H1 (cell line): ENCODE data around the gene MMEL1. TPM values are rescaled to one million over a fixed set of nuclear protein-coding genes. Genes with fewer than 3 reads are reported as not detected.

Experiments
- CTCF ChIA-PET: fragments of 300-600 bp; sonication (Branson Sonifier 250); formaldehyde crosslinking; loops from one replicate; lab custom pipeline; 2021; ENCODE audit not compliant: partially characterized antibody; lab: Charles Lee
- POLR2A ChIA-PET: fragments of 300-600 bp; sonication (Branson Sonifier 250); formaldehyde crosslinking; loops from one replicate; lab custom pipeline; 2021; ENCODE audit warnings: inconsistent platforms; ENCODE audit not compliant: partially characterized antibody; lab: Charles Lee
- DNase-seq, 2 experiments: peaks; one replicate each; pipeline versions ENCODE4 v3.0.0 to v3.0.0-alpha.2; 2010 to 2022; ENCODE audit warnings: low spot score in 2 of 2, low read depth in 1 of 2, mixed read lengths in 1 of 2
- FAIRE-seq: peaks from 2 replicates; lab custom pipeline; 2011; peaks lifted over from hg19 to GRCh38; lab: Jason Lieb, UNC
- H2AFZ ChIP-seq: 2 replicates; pipeline ENCODE4 v1.8.1; 2012; ENCODE audit warnings: low read length, inconsistent platforms
- H2AK5ac ChIP-seq: 2 replicates; pipeline ENCODE4 v1.6.1; 2013; ENCODE audit warnings: low read depth, low read length
- H2BK120ac ChIP-seq: replicated peaks from 2 replicates; pipeline ENCODE3; 2013; ENCODE audit warnings: low read depth, low read length, inconsistent platforms
- H2BK12ac ChIP-seq: 2 replicates; pipeline ENCODE4 v1.6.1; 2013; ENCODE audit warnings: low read depth, low read length
- H2BK15ac ChIP-seq: 2 replicates; pipeline ENCODE4 v1.6.1; 2013; ENCODE audit warnings: low read length
- H2BK20ac ChIP-seq: 2 replicates; pipeline ENCODE4 v1.6.1; 2013; ENCODE audit warnings: low read length
- H2BK5ac ChIP-seq: 2 replicates; pipeline ENCODE4 v1.6.1; 2013; ENCODE audit warnings: low read depth, low read length
- H3K14ac ChIP-seq: 2 replicates; pipeline ENCODE4 v1.6.1; 2013; ENCODE audit warnings: inconsistent platforms; ENCODE audit not compliant: insufficient read length
- H3K18ac ChIP-seq: 2 replicates; pipeline ENCODE4 v1.6.1; 2013; ENCODE audit warnings: low read length; ENCODE audit errors: extremely low read depth
- H3K23ac ChIP-seq: 2 replicates; pipeline ENCODE4 v1.6.1; 2013; ENCODE audit warnings: inconsistent platforms; ENCODE audit not compliant: insufficient read length
- H3K23me2 ChIP-seq: 2 replicates; pipeline ENCODE4 v1.6.1; 2013; ENCODE audit warnings: low read depth, low read length
- H3K27ac ChIP-seq: 2 replicates; pipeline ENCODE4 v1.6.1; 2011; ENCODE audit warnings: low read depth, low read length, inconsistent platforms
- H3K27me3 ChIP-seq, 4 experiments: replicated peaks in 1 of 4; 1 replicate in 1 of 4; 2 replicates in 3 of 4; pipeline versions ENCODE4 v1.6.1 to v1.8.1; 2011 to 2013; ENCODE audit warnings: low read length in 3 of 4, mild to moderate bottlenecking in 3 of 4, inconsistent platforms in 2 of 4, mixed read lengths in 2 of 4, moderate library complexity in 1 of 4; ENCODE audit not compliant: control insufficient read depth in 3 of 4, insufficient read depth in 3 of 4; ENCODE audit errors: extremely low read depth in 1 of 4
- H3K36me3 ChIP-seq, 4 experiments: 2 replicates each; pipeline versions ENCODE4 v1.6.1 to v1.8.1; 2011 to 2013; ENCODE audit warnings: mild to moderate bottlenecking in 4 of 4, low read length in 3 of 4, moderate library complexity in 2 of 4, control low read depth in 1 of 4, inconsistent platforms in 1 of 4; ENCODE audit not compliant: insufficient read depth in 4 of 4, control insufficient read depth in 2 of 4
- H3K4ac ChIP-seq: replicated peaks from 2 replicates; pipeline ENCODE3; 2013; ENCODE audit warnings: low read length, low read depth, mixed read lengths, inconsistent platforms; ENCODE audit not compliant: insufficient read length
- H3K4me1 ChIP-seq, 4 experiments: replicated peaks in 1 of 4; 1 replicate in 1 of 4; 2 replicates in 3 of 4; pipeline versions ENCODE4 v1.6.1 to v1.8.1; 2011 to 2013; ENCODE audit warnings: low read length in 3 of 4, inconsistent platforms in 2 of 4, mixed read lengths in 1 of 4; ENCODE audit not compliant: insufficient read depth in 4 of 4, control insufficient read depth in 3 of 4
- H3K4me2 ChIP-seq, 2 experiments: 2 replicates each; pipeline versions ENCODE4 v1.6.1 to v1.8.1; 2011 to 2013; ENCODE audit warnings: low read depth in 2 of 2, low read length in 2 of 2, control low read depth in 1 of 2, inconsistent platforms in 1 of 2, mild to moderate bottlenecking in 1 of 2; ENCODE audit not compliant: insufficient read depth in 1 of 2
- H3K4me3 ChIP-seq, 4 experiments: fragments of 200-600, 300-600 bp in 1 of 4; sonication (generic), shearing (Covaris generic), sonication (Bioruptor Twin) in 1 of 4; 2 replicates each; pipeline versions ENCODE4 v1.5.1 to v1.8.1; 2011 to 2016; ENCODE audit warnings: low read length in 4 of 4, low read depth in 3 of 4, control low read depth in 2 of 4, inconsistent platforms in 2 of 4, mild to moderate bottlenecking in 2 of 4, mixed read lengths in 1 of 4, moderate library complexity in 1 of 4; ENCODE audit not compliant: insufficient read depth in 2 of 4; ENCODE audit errors: extremely low read depth in 1 of 4
- H3K56ac ChIP-seq: replicated peaks from 2 replicates; pipeline ENCODE3; 2013; ENCODE audit warnings: low read depth, mild to moderate bottlenecking, mixed read lengths, low read length, inconsistent platforms; ENCODE audit not compliant: insufficient read length
- H3K79me1 ChIP-seq: 2 replicates; pipeline ENCODE4 v1.6.1; 2013; ENCODE audit warnings: low read depth, low read length, control low read depth
- H3K79me2 ChIP-seq, 2 experiments: 2 replicates each; pipeline versions ENCODE4 v1.6.1 to v1.8.1; 2012 to 2013; ENCODE audit warnings: low read length in 2 of 2, mild to moderate bottlenecking in 2 of 2, inconsistent platforms in 1 of 2; ENCODE audit not compliant: insufficient read depth in 2 of 2, control insufficient read depth in 1 of 2
- H3K9ac ChIP-seq, 4 experiments: replicated peaks in 1 of 4; 1 replicate in 1 of 4; 2 replicates in 3 of 4; pipeline versions ENCODE4 v1.6.1 to v1.8.1; 2011 to 2013; ENCODE audit warnings: low read depth in 3 of 4, low read length in 3 of 4, control low read depth in 2 of 4, mild to moderate bottlenecking in 2 of 4, moderate library complexity in 2 of 4, inconsistent platforms in 1 of 4; ENCODE audit errors: extremely low read depth in 1 of 4
- H3K9me3 ChIP-seq, 2 experiments: 2 replicates each; pipeline versions ENCODE4 v1.6.1 to v1.8.1; 2012 to 2013; ENCODE audit warnings: mild to moderate bottlenecking in 2 of 2, moderate library complexity in 2 of 2, control low read depth in 1 of 2, inconsistent platforms in 1 of 2, low read depth in 1 of 2, low read length in 1 of 2, mixed read lengths in 1 of 2; ENCODE audit not compliant: insufficient read depth in 2 of 2
- H4K20me1 ChIP-seq, 2 experiments: replicated peaks in 1 of 2; 2 replicates each; pipeline versions ENCODE3 to v1.8.1; 2011 to 2013; ENCODE audit warnings: inconsistent platforms in 2 of 2, low read length in 2 of 2, mild to moderate bottlenecking in 1 of 2; ENCODE audit not compliant: insufficient read depth in 2 of 2, control insufficient read depth in 1 of 2
- H4K5ac ChIP-seq: 2 replicates; pipeline ENCODE4 v1.6.1; 2013; ENCODE audit warnings: low read length, low read depth, mixed read lengths, inconsistent platforms; ENCODE audit not compliant: insufficient read length
- H4K8ac ChIP-seq: 2 replicates; pipeline ENCODE4 v1.8.0; 2013; ENCODE audit warnings: mild to moderate bottlenecking, moderate library complexity, low read length, inconsistent platforms; ENCODE audit not compliant: insufficient read depth; ENCODE audit errors: extremely low read depth
- H4K91ac ChIP-seq: replicated peaks from 2 replicates; pipeline ENCODE3; 2013; ENCODE audit warnings: low read length, mixed read lengths, inconsistent platforms; ENCODE audit not compliant: insufficient read length
- CTCF ChIP-seq, 3 experiments: IDR thresholded peaks; 1 replicate in 2 of 3; 2 replicates in 1 of 3; pipeline versions ENCODE4 v1.5.1 to v1.6.1; 2011; ENCODE audit warnings: low read length in 3 of 3, mild to moderate bottlenecking in 3 of 3, inconsistent platforms in 2 of 3, low read depth in 1 of 3, moderate library complexity in 1 of 3; ENCODE audit not compliant: insufficient read depth in 1 of 3; ENCODE audit errors: control extremely low read depth in 1 of 3
- GABPA ChIP-seq: IDR thresholded peaks from 2 replicates; pipeline ENCODE4 v1.6.1; 2011; ENCODE audit warnings: mild to moderate bottlenecking, low read length, moderate library complexity, borderline replicate concordance; ENCODE audit not compliant: insufficient read depth
- KDM4A ChIP-seq: IDR thresholded peaks from one replicate; pipeline ENCODE4 v1.7.1; 2012; ENCODE audit warnings: low read depth, mild to moderate bottlenecking, moderate library complexity, low read length, inconsistent platforms; ENCODE audit not compliant: severe bottlenecking
- MAX ChIP-seq: IDR thresholded peaks from 2 replicates; pipeline ENCODE4 v1.6.1; 2012; ENCODE audit warnings: inconsistent platforms
- SAP30 ChIP-seq: fragments of 300-600 bp; sonication (generic); IDR thresholded peaks from 2 replicates; pipeline ENCODE4 v1.7.1; 2012; ENCODE audit warnings: low read length, moderate library complexity, mild to moderate bottlenecking, inconsistent platforms; ENCODE audit not compliant: insufficient read depth, insufficient replicate concordance
- ZNF274 ChIP-seq: IDR thresholded peaks from 2 replicates; pipeline ENCODE4 v1.7.0; 2012; ENCODE audit warnings: low read length, borderline replicate concordance; ENCODE audit errors: extremely low read depth
- WGBS, 2 experiments: shearing (Covaris generic) in 1 of 2; methylation state at CpG; one replicate each; pipeline versions ENCODE4 v1.1.6 to v1.1.7; 2013 to 2015; ENCODE audit warnings: low lambda C conversion rate in 2 of 2, mixed read lengths in 2 of 2, inconsistent platforms in 1 of 2, low coverage in 1 of 2, missing lambda C conversion rate in 1 of 2; ENCODE audit not compliant: insufficient replicate concordance in 2 of 2, insufficient coverage in 1 of 2, insufficient read length in 1 of 2; ENCODE audit errors: extremely low coverage in 1 of 2, missing lambda C conversion rate in 1 of 2; 5-methylcytosine and 5-hydroxymethylcytosine counted together
- polyA plus RNA-seq, 7 experiments: library from polyadenylated mRNA; depleted of rRNA in 3 of 7; stranded (reverse) in 5 of 7; unstranded in 2 of 7; fragments of >200 nt in 5 of 7; fragments of 200-250 nt in 2 of 7; gene quantifications; 1 replicate in 5 of 7; 2 replicates in 1 of 7; 4 replicates in 1 of 7; pipeline versions ENCODE4 v1.2.1 to v1.2.3, GENCODE V29; 2011 to 2013; ENCODE audit warnings: missing spikeins in 2 of 7, mixed read lengths in 2 of 7
- total RNA-seq: library from RNA; stranded (reverse); fragmentation: NEBNext Ultra II Directional; extraction: Animal tissue kit (Norgen Biotek cat#: 25700); gene quantifications from 2 replicates; pipeline ENCODE4 v1.2.1, GENCODE V29; 2021
- TF ChIP-seq, protein P1 (sequence below): IDR thresholded peaks from 2 replicates; pipeline ENCODE4 v1.6.1; 2012; ENCODE audit warnings: inconsistent platforms

Gene MMEL1
- total and polyA plus RNA-seq, 2 of the 8 experiments (the other 6 are each of a cell fraction or from before 2014, with no cell fraction given) = 0.91 to 1.7 TPM

DNA sequence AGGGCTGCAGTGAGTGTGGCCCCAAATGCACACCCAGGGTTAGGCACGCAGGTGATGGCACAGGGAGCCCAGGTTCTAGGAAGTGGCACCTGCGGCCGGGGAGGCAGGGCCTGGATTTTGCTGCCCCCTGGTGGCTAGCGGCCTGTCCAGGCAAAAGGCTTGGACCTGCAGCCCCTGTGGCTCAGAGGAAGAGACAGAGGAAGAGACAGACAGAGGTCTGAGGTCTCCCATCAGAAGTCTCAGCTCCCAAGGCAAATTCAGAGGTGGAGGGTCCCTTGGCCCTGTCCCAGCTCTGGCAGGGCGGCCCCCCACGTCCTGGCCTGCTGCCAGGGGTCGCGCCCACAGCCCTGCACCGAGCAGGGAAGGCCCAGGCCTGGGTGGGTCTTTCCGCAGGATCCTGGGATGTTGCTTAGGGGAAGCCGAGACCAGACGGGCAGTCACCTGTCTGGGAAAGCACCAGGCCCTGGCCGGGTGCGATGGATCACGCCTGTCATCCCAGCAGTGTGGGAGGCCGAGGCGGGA, 84.7 kb downstream of the MMEL1 start:
- CTCF ChIA-PET = interaction anchor here (0.6 to 3.7 kb wide), 28 partner anchors 8 to 1546 kb away, joined by 3 to 27 read pairs (median 4); partner anchors contain the start of genes HES5, PANK4 and PEX10
- POLR2A ChIA-PET = interaction anchor here (0.6 to 1.6 kb wide), 8 partner anchors 12 to 513 kb away, joined by 3 to 9 read pairs (median 4); partner anchors contain the start of genes MORN1 and RER1
- Histone ChIP-seq H3K4ac (no peak overlapping the region), H3K9me3 (no peaks in the 10 kb centered on the region), H2BK120ac (no peak overlapping the region), H3K27me3 (peaks cover 0 to 7% (median 3%) of the 10 kb centered on the region in 4 experiments; a peak in 3 of 7 replicates), H2BK20ac (no peak overlapping the region), H3K4me1 (peaks cover 0 to 31% (median 26%) of the 10 kb centered on the region in 4 experiments; a peak in 6 of 7 replicates), H3K36me3 (no peaks in the 10 kb centered on the region), H3K79me2 (no peaks in the 10 kb centered on the region), H3K56ac (no peak overlapping the region), H2BK5ac (no peak overlapping the region; the same call in 1 of the 2 replicates), H3K23me2 (peaks cover 10% of the 10 kb centered on the region; the same call in 1 of the 2 replicates), H4K20me1 (no peaks in the 10 kb centered on the region), H3K27ac (no peak overlapping the region), H2AFZ (no peak overlapping the region), H3K9ac (no peak overlapping the region), H4K91ac (no peak overlapping the region), H3K79me1 (no peaks in the 10 kb centered on the region), H2BK12ac (no peak overlapping the region), H3K14ac (no peak overlapping the region), H4K8ac (no peak overlapping the region), H2AK5ac (no peak overlapping the region), H3K4me2 (peak overlapping the region; percentile 82 to 92), H3K18ac (no peak overlapping the region; the same call in 1 of the 2 replicates), H3K23ac (no peak overlapping the region), H2BK15ac (no peak overlapping the region; the same call in 1 of the 2 replicates), H3K4me3 (peak overlapping the region in 1 of 4 experiments; percentile 75; a peak in 4 of 8 replicates), H4K5ac (no peak overlapping the region)
- WGBS, 2 experiments = 58% methylated on average over 12 of the region's 17 CpGs; no CpG with 5 or more reads in 1 of the 2 experiments
- DNase-seq (peak in 1 of 2 experiments; percentile 94), FAIRE-seq (no peak)
- TF ChIP-seq, protein P1, sequence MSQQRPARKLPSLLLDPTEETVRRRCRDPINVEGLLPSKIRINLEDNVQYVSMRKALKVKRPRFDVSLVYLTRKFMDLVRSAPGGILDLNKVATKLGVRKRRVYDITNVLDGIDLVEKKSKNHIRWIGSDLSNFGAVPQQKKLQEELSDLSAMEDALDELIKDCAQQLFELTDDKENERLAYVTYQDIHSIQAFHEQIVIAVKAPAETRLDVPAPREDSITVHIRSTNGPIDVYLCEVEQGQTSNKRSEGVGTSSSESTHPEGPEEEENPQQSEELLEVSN = peak; percentile 38; the same call in 1 of the 2 replicates
- TF ChIP-seq KDM4A (no peak), CTCF (IDR thresholded peaks at IDR 0.05; ENCODE audit: control extremely low read depth in 1 of 3, insufficient read depth in 1 of 3, low read depth in 1 of 3, low read length in 3 of 3) (peak in 2 of 3 experiments; percentile 90 to 94; a peak in 3 of 4 replicates), SAP30 (no peak), GABPA (peak; percentile 80; the same call in 1 of the 2 replicates), MAX (0 out of 2 replicates have a peak, but pooled peaks have one; percentile 12), ZNF274 (no peak)
